H9 (cell line): ENCODE data around the gene SLBP. TPM values are rescaled to one million over a fixed set of nuclear protein-coding genes. Genes with fewer than 3 reads are reported as not detected.

Experiments used
- DNase-seq: peaks from one replicate; pipeline ENCODE4 v3.0.0-alpha.2; 2017
- H2AFZ ChIP-seq: one replicate; pipeline ENCODE4 v1.6.1; 2013; ENCODE audit warnings: mild to moderate bottlenecking, low read length, control low read depth, moderate library complexity
- H2AK5ac ChIP-seq: 2 replicates; pipeline ENCODE4 v1.6.1; 2013; ENCODE audit warnings: low read length, control low read depth, mixed read lengths; ENCODE audit not compliant: insufficient read length
- H2BK120ac ChIP-seq: one replicate; pipeline ENCODE4 v1.6.1; 2013; ENCODE audit warnings: low read depth, mild to moderate bottlenecking, low read length, control low read depth, inconsistent platforms; ENCODE audit not compliant: poor library complexity, severe bottlenecking
- H2BK12ac ChIP-seq: 2 replicates; pipeline ENCODE4 v1.6.1; 2013; ENCODE audit warnings: low read length, control low read depth, mixed read lengths, low read depth; ENCODE audit not compliant: insufficient read length
- H2BK15ac ChIP-seq: 2 replicates; pipeline ENCODE4 v1.6.1; 2013; ENCODE audit warnings: low read depth, low read length, control low read depth
- H2BK20ac ChIP-seq: one replicate; pipeline ENCODE4 v1.6.1; 2013; ENCODE audit warnings: low read depth, mild to moderate bottlenecking, low read length, control low read depth, inconsistent platforms; ENCODE audit not compliant: poor library complexity, severe bottlenecking
- H2BK5ac ChIP-seq: 2 replicates; pipeline ENCODE4 v1.6.1; 2013; ENCODE audit warnings: low read length, control low read depth, mixed read lengths; ENCODE audit not compliant: insufficient read length
- H3K14ac ChIP-seq: 2 replicates; pipeline ENCODE4 v1.6.1; 2013; ENCODE audit warnings: low read length, control low read depth; ENCODE audit not compliant: insufficient read depth
- H3K18ac ChIP-seq: 2 replicates; pipeline ENCODE4 v1.6.1; 2013; ENCODE audit warnings: low read depth, mild to moderate bottlenecking, mixed read lengths, low read length, control low read depth; ENCODE audit not compliant: insufficient read length
- H3K23ac ChIP-seq: 2 replicates; pipeline ENCODE4 v1.6.1; 2013; ENCODE audit warnings: low read length, control low read depth, mixed read lengths, low read depth; ENCODE audit not compliant: insufficient read length
- H3K23me2 ChIP-seq: 2 replicates; pipeline ENCODE4 v1.6.1; 2013; ENCODE audit warnings: low read depth, mild to moderate bottlenecking, mixed read lengths, low read length, control low read depth; ENCODE audit not compliant: insufficient read length, poor library complexity, severe bottlenecking
- H3K27ac ChIP-seq: 2 replicates; pipeline ENCODE4 v1.5.1; 2013; ENCODE audit warnings: low read length, control low read depth, mixed read lengths, low read depth; ENCODE audit not compliant: insufficient read length
- H3K27me3 ChIP-seq: 2 replicates; pipeline ENCODE4 v1.6.1; 2013; ENCODE audit warnings: low read length, control low read depth, inconsistent platforms; ENCODE audit not compliant: insufficient read depth
- H3K4ac ChIP-seq: 2 replicates; pipeline ENCODE4 v1.6.1; 2013; ENCODE audit warnings: low read depth, mild to moderate bottlenecking, control low read depth, inconsistent platforms, low read length, moderate library complexity
- H3K4me1 ChIP-seq: 2 replicates; pipeline ENCODE4 v1.6.1; 2013; ENCODE audit warnings: low read length, control low read depth, inconsistent platforms; ENCODE audit not compliant: insufficient read depth
- H3K4me2 ChIP-seq: 2 replicates; pipeline ENCODE4 v1.6.1; 2013; ENCODE audit warnings: low read length, control low read depth, mixed read lengths; ENCODE audit not compliant: insufficient read length, insufficient read depth
- H3K56ac ChIP-seq: 2 replicates; pipeline ENCODE4 v1.6.1; 2013; ENCODE audit warnings: low read depth, mild to moderate bottlenecking, mixed read lengths, low read length, control low read depth; ENCODE audit not compliant: insufficient read length
- H3K79me1 ChIP-seq: 2 replicates; pipeline ENCODE4 v1.6.1; 2013; ENCODE audit warnings: low read depth, mild to moderate bottlenecking, moderate library complexity, low read length, control low read depth, inconsistent platforms; ENCODE audit not compliant: insufficient read depth, poor library complexity, severe bottlenecking
- H3K79me2 ChIP-seq: 2 replicates; pipeline ENCODE4 v1.6.1; 2013; ENCODE audit warnings: low read length, control low read depth, inconsistent platforms; ENCODE audit not compliant: insufficient read depth
- H3K9ac ChIP-seq: 2 replicates; pipeline ENCODE4 v1.6.1; 2013; ENCODE audit warnings: low read length, control low read depth, mixed read lengths; ENCODE audit not compliant: insufficient read length; ENCODE audit errors: extremely low read depth
- H3K9me3 ChIP-seq: one replicate; pipeline ENCODE4 v1.6.1; 2013; ENCODE audit warnings: low read depth, low read length, inconsistent platforms; ENCODE audit not compliant: control insufficient read depth
- H3T11ph ChIP-seq: one replicate; pipeline ENCODE4 v1.6.1; 2013; ENCODE audit warnings: mild to moderate bottlenecking, low read length, control low read depth, inconsistent platforms
- H4K20me1 ChIP-seq: one replicate; pipeline ENCODE4 v1.6.1; 2013; ENCODE audit not compliant: control insufficient read depth, insufficient read length, insufficient read depth
- H4K5ac ChIP-seq: 2 replicates; pipeline ENCODE4 v1.6.1; 2013; ENCODE audit warnings: low read depth, mild to moderate bottlenecking, mixed read lengths, low read length, control low read depth; ENCODE audit not compliant: insufficient read length
- H4K8ac ChIP-seq: replicated peaks from 2 replicates; pipeline ENCODE4 v1.6.1; 2013; ENCODE audit warnings: low read length, control low read depth, mixed read lengths, low read depth; ENCODE audit not compliant: insufficient read length
- H4K91ac ChIP-seq: 2 replicates; pipeline ENCODE4 v1.6.1; 2013; ENCODE audit warnings: low read depth, mild to moderate bottlenecking, moderate library complexity, mixed read lengths, low read length, control low read depth; ENCODE audit not compliant: insufficient read length
- H3K27ac Mint-ChIP-seq, 3 experiments: 2 replicates in 2 of 3; 3 replicates in 1 of 3; pipeline ENCODE4 v1.8.0; 2020 to 2021; ENCODE audit warnings: mixed read lengths in 3 of 3, mild to moderate bottlenecking in 1 of 3, moderate library complexity in 1 of 3
- H3K27me3 Mint-ChIP-seq: 2 replicates; pipeline ENCODE4 v1.8.0; 2021; ENCODE audit warnings: low read depth, mild to moderate bottlenecking, moderate library complexity, mixed read lengths
- H3K36me3 Mint-ChIP-seq, 3 experiments: 2 replicates in 2 of 3; 3 replicates in 1 of 3; pipeline ENCODE4 v1.8.0; 2020 to 2021; ENCODE audit warnings: low read depth in 3 of 3, mixed read lengths in 3 of 3; ENCODE audit not compliant: insufficient read depth in 1 of 3
- H3K4me1 Mint-ChIP-seq, 2 experiments: 2 replicates each; pipeline ENCODE4 v1.8.0; 2020; ENCODE audit warnings: mixed read lengths in 2 of 2
- H3K4me3 Mint-ChIP-seq, 2 experiments: 2 replicates in 1 of 2; 3 replicates in 1 of 2; pipeline ENCODE4 v1.8.0; 2020 to 2021; ENCODE audit warnings: mild to moderate bottlenecking in 2 of 2, mixed read lengths in 2 of 2, moderate library complexity in 1 of 2
- H3K9me3 Mint-ChIP-seq, 2 experiments: 2 replicates in 1 of 2; 3 replicates in 1 of 2; pipeline ENCODE4 v1.8.0; 2020; ENCODE audit warnings: mild to moderate bottlenecking in 2 of 2, mixed read lengths in 2 of 2, moderate library complexity in 1 of 2
- CTCF ChIP-seq: fragments of 200-600 bp; sonication (generic); conservative IDR thresholded peaks from 3 replicates; pipeline ENCODE4 v1.8.0; 2021; ENCODE audit warnings: antibody characterized with exemption, mild to moderate bottlenecking
- WGBS: extraction: QIAGEN DNeasy Blood & Tissue Kit; methylation state at CpG from one replicate; pipeline ENCODE4 v1.1.7; 2013; ENCODE audit warnings: missing lambda C conversion rate, low lambda C conversion rate, mixed read lengths; ENCODE audit not compliant: insufficient read length; ENCODE audit errors: extremely low coverage; 5-methylcytosine and 5-hydroxymethylcytosine counted together
- total RNA-seq: library from RNA; stranded (reverse); gene quantifications from 2 replicates; pipeline ENCODE4 v1.2.1, GENCODE V29; 2021

Gene SLBP
- total RNA-seq, 1 experiment from 2014 or later: 62.7 TPM

GRCh38 chr4:1674682-1675081 is 37.4 kb downstream of the SLBP start:
- Histone ChIP-seq H2AK5ac (no peak overlapping the region), H3K14ac (no peak overlapping the region; the same call in 1 of the 2 replicates), H4K8ac (no peak overlapping the region), H3T11ph (no peak overlapping the region), H4K20me1 (no peaks in the 10 kb centered on the region), H3K79me2 (no peaks in the 10 kb centered on the region), H3K4ac (no peak overlapping the region), H4K91ac (no peak overlapping the region), H4K5ac (no peak overlapping the region), H3K23ac (no peak overlapping the region), H2BK5ac (no peak overlapping the region), H3K4me1 (no peaks in the 10 kb centered on the region), H2BK12ac (no peak overlapping the region), H3K27ac (no peak overlapping the region), H2BK20ac (no peak overlapping the region), H3K23me2 (no peaks in the 10 kb centered on the region), H2BK15ac (no peak overlapping the region), H3K9ac (no peak overlapping the region), H3K27me3 (no peaks in the 10 kb centered on the region), H3K18ac (no peak overlapping the region), H3K56ac (no peak overlapping the region), H2AFZ (no peak overlapping the region), H2BK120ac (no peak overlapping the region), H3K4me2 (no peak overlapping the region), H3K9me3 (no peaks in the 10 kb centered on the region), H3K79me1 (no peaks in the 10 kb centered on the region)
- H3K4me1 Mint-ChIP-seq: peaks cover 0 to 10% of the 10 kb centered on the region in 2 experiments; a peak in 3 of 4 replicates
- H3K36me3 Mint-ChIP-seq: 0 out of 7 replicates have a peak, but pooled peaks cover 0 to 2% (median 0%) of the 10 kb centered on the region in 3 experiments
- H3K4me3 Mint-ChIP-seq: no peak overlapping the region
- H3K27ac Mint-ChIP-seq: peak overlapping the region in 1 of 3 experiments; percentile 83; a peak in 2 of 7 replicates
- H3K9me3 Mint-ChIP-seq: no peaks in the 10 kb centered on the region; a peak in 1 of 5 replicates
- TF ChIP-seq CTCF: no peak
- no peak for DNase-seq
- H3K27me3 Mint-ChIP-seq: peaks cover 4% of the 10 kb centered on the region
- WGBS: no CpG with 5 or more reads among the region's 9 CpGs
